ENCODE measurements around the gene SLC35E2B. TPM values are rescaled to one million over a fixed set of nuclear protein-coding genes. Genes with fewer than 3 reads are reported as not detected.
"Not testable (repeated sequence)": the region's sequence is repeated elsewhere in the genome, so short reads cannot be mapped to it uniquely, and the experiment has no call there.

SLC35E2B gene
- total RNA-seq, 1 donor from 2014 or later = 36.9 TPM

DNA sequence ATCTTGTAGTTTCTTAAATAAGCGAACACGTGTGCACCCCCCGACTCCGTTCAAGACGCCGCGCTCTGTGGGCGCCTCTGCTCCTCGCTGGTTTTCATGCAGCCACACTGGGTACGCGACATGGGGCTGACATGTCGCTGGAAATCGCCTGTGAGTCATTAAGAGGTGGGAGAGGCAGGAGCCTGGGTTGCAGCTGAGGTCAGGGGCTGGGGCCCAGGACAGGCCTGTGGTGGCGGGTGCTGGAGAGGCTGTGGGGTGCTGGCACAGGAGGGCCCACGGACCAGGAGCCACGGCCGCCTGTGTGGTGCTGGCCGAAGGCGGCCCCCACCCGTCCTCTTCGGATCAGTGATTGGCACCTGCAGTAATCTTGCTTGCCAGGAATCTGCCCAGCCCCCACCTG, 17.8 kb downstream of the SLC35E2B start:
- not testable (repeated sequence) for DNase-seq

DNA sequence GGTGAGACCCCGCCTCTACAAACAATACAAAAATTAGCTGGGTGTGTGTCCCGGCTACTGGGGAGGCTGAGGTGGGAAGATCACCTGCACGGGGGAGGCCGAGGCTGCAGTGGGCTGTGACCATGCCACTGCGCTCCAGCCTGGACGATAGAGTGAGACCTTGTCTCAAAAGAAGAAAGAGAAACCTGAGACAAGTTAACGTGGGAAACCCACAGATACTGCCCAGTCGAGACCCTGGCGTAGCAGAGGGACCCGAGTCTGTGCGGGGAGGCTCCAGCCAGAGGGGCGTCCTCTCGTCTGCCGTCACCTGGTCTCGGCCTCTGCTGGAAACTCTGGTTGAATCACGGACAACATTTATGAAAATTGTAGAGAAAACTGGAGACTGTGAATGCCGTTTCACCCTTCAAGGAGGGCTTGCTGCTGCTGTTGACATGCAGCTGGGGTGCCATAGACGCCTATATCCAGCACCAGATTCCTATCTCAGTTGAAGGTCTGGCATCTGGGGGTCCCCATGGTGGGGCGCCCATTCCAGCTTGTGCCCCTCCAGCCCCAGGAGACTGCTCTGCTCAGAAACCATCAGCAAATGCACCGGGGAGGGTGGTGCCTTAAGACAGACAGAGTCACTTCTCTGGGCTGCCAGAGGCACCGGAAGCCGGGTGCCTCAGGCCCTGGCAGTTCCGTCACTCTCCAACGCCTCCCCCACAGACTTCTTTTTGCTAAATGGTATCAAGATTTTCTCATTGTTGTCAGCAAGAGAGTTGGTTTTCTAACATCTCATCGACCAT, 20.2 kb downstream of the SLC35E2B start:
- no peak for DNase-seq

DNA sequence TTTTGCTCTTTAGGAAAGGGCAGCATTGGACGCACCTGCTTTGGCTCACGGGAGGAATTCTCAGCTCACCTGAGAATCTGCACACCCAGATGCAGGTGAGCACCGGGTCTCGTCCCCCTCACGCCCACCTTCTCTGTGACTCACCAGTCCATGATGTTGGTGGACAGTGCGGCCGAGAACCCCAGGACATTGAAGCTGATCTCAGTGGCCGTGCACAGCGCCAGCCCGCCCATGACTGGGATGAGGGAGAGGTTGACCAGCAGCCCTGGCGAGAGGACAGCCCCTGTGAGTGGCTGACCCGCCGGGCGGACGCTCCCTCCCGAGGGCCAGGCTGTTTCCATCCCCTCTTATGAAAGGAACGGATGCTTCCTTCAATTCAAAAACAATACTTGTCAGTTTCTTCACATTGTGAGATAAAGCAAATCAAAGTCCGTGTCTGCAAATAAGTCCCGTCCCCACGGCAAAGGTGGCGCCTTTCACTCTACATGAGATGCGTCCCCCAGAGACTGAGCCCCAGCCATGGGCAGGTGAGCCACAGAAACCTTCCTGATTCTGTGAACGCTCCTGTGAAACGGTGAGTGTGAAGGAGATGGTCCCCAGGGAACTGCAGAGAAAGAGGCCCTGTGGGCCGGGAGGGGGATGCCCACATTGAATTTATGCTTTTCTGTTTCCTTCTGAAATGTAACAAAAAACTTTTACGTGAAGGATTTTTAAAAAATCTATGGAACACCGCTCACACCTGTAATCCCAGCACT, 21.1 kb downstream of the SLC35E2B start:
- no peak for DNase-seq

DNA sequence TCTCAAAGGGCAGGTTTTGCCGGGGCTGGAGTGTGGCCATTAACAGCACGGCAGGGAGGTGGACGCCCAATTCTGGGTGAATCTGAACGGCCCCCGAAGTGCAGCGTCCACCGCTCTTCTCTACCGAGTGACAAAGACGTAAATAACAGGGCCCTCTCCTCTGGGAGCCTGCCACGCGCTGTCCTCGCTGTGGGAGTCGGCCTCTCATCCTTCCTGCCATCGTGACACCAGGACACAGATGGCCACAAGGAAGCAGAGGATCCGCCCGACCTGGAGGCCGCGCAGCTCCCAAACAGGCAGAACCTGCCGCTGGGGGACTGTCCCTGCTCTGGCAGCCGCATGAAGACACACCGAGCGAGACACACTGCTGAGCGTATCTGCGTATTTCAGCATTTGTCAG, 21.7 kb downstream of the SLC35E2B start:
- DNase-seq = no peak

DNA sequence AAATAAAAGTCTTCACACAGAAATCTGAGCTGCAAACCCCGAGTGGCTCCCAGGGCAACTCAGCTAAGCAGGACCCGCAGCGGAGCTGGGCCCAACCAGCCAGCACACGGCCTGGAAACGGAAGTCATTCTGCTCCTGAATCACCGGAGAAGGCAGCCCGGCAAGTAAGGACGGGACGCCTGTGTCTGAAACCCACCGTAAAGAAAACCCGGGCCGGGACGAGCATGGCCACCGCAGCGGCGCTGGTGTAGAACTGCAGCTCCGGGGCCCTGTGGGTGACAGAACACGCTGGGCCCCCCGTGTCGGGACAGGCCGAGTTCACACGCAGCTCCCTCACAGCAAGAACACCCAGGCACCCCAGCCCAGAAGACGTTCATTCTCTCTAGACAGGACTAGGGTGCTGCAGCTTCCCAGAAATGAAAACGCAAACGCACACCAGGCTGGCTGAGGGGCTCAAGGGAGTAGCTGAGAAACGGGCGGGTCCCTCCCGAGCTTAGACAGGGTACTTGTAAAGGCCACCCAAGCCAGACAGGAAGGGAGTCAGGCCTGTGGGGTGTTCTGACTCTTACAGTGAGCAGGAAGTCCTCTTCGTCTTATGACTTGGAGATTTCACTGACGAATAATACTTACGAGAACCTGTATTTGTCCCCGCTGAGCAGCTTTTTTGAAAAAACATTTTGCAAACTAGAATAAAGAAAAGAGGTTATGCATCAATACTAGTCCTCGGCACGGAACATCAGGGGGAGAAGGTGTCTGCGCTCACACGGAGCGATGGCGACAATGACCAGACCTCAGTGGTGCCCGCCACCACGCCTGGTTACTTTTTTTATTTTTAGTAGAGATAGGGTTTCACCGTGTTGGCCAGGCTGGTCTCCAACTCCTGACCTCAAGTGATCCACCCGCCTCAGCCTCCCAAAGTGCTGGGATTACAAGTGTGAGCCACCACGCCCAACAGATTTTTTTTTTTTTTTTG, 22.8 kb downstream of the SLC35E2B start:
- DNase-seq = no peak

DNA sequence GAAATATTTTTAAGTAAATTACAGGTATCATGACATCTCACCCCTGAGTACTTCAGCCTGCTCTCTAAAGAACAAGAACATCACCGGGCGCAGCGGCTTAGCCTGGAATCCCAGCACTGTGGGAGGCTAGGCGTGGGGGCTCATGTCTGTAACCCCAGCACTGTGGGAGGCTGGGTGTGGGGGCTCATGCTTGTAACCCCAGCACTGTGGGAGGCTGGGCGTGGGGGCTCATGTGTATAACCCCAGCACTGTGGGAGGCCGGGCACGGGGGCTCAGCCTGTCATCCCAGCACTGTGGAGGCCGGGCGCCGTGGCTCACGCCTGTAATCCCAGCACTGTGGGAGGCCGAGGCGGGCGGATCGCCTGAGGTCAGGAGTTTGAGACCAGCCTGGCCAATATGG, 26.1 kb downstream of the SLC35E2B start:
- DNase-seq = no peak

DNA sequence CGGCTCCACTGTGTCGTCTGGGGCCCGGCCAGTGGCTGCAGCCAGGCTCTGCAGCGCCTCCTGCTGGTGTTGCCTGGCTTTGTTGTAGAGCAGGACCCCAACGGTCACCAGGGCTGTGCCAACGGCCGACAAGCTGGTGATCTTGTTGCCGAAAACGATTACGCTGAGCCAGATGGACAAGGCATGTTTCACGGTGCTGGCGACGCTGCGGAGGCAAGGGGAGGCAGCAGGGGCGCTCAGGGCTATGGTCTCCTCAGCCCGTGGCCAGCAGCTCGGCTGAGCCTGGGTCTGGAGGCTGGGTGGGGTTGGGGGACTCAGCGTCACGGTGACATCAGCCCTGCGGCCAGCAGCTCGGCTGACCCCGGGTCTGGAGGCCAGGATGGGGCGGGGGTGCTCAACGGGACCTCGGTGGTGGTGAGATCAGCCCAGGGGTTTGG, 26.8 kb downstream of the SLC35E2B start:
- DNase-seq = no peak

DNA sequence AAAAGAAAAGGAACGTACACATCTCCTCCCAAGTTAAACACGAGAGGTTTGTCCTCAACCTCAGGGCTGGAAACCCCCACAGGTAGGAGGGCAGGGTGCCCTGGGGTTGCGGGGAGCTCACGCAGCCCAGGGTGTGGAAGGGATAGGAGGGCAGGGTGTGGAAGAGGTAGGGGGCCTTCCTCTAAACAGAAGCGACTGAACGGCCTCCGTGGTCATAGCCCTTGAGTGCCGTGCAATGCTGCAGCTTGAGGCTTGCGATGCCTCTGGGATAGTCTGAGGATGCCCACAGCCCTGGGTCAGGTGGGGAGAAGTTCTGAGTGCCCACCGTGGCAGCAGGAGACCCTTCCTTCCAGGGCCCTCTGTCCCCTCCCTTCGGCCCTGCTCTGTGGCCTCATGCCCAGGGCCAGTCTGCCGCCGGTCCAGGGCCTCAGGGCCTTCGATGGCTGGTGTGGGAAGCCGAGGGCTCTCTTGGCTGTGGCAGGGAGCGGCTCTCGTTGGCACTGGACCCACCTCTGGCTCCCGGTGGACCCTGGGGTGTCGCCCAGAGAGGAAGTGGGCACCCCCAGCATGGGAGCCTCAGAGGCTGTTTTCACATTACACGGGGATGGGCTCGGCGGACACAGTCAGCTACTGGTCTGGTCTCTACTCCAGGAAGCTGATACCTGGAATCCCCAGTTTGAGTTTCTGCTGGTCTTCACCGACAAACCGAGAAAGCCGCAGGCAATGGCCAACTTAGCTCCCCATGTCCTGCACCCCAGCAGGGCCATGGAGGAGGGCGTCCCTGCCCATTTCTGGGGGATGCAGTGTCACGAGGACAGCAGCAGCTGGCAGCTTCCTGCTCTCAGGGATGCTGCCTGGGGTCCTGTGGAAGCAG, 27.4 kb downstream of the SLC35E2B start:
- DNase-seq = no peak

DNA sequence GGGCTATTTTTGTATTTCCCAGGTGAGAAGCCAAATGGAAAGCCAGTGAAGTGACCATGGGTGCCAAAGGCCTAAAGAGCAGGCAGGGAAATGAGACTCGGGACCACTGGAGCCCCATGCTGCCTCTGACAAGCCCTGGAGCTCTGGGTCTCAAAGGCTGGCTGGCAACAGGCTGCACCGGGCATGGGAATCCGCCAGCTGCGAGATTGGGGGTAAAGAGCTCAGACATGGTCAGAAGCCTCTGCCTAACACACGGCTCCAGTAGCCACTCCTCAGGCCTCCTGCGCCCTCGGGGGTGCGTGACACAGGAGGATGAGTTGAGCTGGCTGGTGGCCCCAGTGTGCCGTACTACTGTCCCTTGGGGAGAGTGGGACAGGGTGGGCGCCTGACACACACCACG, 28.3 kb downstream of the SLC35E2B start:
- DNase-seq = not testable (repeated sequence)

DNA sequence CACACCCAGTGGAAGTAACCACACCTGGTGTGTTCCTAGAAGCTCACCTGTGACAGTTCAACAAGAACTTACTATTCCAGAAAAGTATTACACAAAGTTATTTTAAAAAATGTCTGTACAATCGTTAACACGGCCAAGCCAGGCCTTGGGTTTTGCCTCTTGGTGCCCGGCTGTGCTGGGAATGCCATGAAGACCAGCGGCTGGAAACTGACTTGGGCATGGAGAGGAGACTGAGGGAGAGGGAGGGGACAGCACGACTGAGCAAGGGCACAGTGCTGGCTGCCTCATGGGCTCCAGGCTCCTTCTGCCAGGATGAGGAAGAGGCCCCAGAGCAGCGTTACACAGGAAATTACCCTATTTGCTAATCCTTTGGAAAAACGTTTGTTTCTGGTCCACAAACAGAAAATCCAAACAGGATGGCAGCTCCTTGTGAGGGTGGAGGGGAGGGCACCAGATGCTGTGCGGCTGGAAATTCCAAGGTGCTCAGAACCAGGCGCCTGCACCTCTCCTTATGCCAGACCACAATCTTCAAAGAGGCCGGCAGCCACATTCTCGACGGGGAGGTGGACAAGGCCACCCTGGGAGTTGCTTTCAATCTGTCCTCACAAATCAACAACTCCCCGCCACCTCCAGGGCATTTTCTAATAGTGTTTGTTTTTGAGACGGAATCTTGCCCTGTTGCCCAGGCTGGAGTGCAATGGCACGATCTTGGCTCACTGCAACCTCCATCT, 29.6 kb downstream of the SLC35E2B start:
- DNase-seq = not testable (repeated sequence)

DNA sequence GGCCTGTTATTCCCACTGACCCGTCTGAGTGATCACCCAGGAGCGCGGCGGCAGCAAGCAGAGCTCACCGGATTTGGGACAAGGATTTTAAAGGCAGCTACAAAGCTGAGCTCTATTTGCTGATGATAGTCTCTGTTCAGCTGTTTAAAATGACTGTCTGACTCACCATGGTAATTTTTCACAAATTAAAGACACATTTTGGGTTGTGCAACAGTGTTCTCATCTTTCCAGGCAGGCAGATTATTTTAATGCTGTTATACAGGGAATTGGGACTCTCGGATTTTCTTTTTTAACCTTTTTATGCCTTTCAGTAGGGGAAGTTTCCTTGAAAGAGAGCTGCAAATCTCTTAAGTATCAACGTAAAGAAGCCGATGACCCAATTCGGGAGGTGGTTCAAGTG, 30.2 kb downstream of the SLC35E2B start:
- not testable (repeated sequence) for DNase-seq

DNA sequence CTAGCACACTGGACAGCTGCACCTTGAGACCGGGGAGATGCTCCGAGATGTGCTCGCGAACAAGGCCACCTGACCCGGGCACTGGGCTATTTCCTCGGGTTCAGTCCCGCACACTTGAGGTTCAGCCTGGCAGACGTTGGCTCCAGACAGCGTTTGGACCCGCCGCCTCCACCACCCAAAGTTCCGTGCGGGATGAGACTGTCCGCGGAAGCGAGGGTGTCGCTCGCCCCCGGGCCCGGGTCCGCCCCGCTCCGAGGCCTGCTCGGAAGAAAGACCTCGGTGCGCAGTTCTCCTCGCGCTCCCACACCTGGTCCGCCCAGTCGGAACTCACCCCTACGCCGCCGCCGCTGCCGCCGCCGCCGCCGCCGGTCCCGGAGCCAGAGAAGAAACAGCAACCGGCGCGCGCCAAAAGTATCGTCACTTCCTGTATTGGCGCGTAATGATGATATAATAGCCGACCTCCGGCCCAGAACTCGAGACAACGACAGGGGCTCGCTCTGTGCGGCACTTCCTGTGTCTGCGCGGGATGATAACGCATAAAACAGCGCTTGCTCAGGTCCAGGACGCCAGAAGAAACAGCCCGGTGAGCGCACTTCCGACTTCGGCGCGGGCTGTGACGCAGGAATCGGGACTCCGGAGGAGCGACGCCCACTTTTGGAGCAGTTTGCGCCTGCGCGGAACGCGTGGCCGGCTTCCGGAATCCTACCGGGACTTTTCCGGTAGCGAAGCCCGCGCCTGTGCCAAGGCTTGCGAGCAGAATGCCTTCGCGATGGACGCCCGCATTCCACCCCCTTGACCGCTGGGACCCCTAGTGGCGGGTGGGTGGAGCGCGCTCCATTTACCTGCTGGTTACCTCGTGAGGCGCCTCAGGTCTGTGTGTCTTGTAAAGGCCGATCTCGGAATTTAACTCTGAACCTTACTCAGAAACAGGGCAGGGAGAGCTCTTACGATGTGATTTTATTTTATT, 33.7 kb downstream of the SLC35E2B start, which contains the start of gene CDK11B:
Gene CDK11B (minus strand): TSS at position 422 of the 967 bp plus-strand sequence. CDS start 1,519 bp downstream, outside the sequence.
- peak; percentile 98 for DNase-seq

DNA sequence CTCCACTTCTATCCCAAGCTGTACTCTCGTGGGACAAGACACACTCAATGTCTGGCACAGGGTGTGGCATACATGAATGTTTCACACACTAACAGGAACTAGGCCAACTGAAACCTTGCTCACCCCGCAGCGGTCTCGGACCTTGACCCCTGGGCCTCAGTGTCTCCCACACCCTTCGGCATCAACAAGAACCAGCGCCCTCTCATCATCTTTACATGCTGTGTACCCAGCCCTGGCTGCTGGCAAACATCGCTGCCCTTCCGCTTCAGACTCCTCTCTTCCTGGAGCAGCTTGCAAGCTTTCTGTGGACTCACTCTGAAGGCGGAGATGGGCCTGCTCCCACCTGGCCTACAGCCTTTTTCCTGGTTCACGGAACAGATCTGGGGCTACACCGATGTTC, 44.3 kb downstream of the SLC35E2B start:
- DNase-seq = not testable (repeated sequence)

DNA sequence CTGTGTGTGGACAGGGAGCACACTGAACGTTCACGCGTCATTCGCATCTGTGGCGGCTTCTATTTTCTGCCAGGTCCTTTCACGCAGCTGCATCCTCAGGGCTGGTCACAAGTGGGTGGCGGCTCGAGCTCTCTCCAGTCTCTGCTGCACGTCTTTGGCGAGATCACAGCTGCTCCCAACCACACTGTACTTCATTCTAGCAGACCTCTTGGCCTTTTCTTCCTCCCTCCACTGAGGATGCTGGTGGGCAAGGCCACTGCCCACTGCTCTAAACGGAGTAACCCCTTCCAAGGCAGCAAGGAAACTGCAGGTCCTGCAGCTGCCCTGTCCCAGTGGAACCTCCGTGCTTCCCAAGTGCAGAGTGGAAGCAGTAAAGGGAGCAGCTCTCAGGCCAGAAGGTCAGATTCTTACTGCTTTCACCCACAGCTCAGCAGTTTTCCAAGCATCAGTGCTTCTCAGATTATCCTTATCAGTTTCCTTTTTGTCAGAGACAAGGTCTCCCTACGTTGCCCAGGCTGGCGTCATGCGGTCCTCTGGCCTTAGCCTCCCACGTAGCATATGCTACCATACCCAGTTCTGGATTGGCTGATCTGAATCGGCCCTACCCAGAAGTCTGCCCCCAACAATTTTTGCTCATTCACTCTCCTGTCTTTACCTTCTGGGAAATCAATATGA, 44.9 kb downstream of the SLC35E2B start:
- DNase-seq = not testable (repeated sequence)

DNA sequence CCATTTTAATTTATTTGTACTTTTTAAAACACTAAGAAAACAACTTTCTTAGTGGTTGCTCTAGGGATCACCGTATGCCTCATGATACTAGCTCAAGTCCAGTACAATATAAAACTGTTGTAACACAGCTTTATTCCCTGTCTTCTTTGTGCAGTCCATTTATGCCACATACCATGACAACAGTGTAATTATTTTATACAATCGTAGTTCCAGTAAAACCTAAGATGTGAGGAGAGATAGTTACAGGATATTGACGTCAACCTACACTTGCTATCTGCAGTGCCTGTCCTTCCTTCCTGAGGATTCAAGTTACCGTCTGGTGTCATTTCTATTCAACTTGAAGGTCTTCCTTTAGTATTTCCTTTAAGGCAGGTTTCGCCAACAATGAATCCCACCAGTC, 46.3 kb downstream of the SLC35E2B start:
- not testable (repeated sequence) for DNase-seq

DNA sequence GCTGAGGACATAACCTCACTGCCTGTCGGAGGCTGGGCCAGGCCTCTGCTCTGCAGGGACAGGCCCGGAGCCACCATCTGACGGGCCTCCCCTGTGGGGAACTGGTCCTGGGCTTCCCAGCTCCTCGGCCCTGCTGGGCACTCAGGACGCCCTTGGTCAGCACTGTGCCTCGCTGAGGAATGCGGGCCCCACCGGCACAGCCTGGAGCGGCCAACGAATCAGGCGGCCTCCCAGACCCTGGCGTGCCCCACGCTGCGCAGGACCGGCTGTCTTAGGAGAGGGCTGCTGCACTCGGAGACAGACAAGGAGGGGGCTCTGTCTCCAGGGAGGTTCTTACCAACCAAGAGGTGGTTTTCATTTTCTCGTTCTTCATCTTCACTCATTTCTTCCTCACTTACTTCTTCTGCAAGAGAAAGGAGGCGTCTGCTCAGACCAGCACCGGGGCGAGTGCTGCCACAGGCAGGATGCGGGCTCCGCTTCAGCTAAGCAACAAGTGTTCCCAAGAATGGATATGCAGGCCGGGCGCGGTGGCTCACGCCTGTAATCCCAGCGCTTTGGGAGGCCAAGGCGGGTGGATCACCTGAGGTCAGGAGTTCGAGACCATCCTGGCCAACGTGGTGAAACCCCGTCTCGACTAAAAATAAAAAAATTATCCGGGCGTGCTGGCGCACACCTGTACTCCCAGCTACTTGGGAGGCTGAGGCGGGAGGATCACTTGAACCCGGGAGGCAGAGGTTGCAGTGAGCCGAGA, 51.7 kb downstream of the SLC35E2B start:
- DNase-seq = not testable (repeated sequence)

DNA sequence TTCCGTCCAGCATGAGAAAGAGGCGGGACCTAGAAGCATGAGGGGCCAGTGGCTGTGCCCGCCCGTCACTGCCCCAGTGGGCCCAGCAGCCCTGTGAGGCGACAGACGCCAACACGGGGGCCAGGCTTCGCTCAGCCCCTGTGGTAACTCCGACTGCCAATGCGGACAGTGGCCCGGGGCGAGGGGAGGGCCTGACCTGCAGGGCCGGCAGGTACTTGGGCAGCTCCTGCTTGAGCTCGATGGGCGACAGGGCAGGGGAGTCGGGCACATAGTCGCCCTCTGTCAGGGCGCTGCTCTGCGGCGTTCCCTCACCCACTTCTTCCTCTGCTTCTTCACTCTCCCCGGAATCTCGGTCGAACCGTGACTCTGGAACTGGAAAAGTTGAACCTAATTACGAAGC, 52.5 kb downstream of the SLC35E2B start:
- not testable (repeated sequence) for DNase-seq

DNA sequence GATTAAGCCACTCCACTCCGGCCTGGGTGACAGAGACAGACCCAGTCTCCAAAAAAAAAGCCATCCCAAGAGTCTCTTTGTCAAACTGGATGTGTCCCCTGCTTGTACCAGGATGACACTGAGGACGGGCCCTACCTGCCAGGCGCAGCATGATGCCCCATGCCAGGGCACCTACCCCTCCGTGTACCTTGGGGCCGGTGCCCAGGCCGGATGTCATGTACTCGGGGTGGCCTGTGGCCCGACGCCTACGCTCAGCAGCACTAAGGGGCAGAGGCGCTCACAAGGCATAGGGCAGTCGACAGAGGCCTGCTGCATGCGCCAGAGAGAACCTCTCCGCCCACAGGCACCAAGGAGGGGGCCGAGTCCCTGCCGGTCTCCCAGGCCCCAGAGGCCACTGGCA, 53.2 kb downstream of the SLC35E2B start:
- not testable (repeated sequence) for DNase-seq
